Measurements from ENCODE around the gene MCU.
"Not testable (repeated sequence)": the region's sequence is repeated elsewhere in the genome, so short reads cannot be mapped to it uniquely, and the experiment has no call there.

Gene MCU

DNA sequence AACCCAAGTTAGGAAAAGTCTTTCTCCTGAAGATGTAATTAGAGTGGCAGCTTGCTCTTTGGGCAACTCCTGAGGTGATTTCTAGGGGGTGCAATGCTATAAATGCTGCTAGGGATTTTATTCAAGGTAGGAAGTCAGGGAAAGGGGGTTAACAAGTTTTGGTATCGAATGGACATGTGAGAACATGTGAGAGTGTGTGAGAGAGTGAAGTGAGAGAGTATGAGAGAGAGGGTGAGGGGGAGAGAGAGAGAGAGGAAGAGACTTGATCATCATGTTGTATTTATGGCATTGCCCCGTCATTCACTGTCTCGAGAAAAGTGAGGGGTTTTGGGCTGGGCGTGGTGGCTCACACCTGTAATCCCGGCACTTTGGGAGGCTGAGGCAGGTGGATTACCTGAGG, 50.9 kb downstream of the MCU start:
- Histone ChIP-seq H3K36me3 (peaks cover 0 to 16% (median 0%) of the 10 kb centered on the region in 11 experiments; a peak in 4 of 22 replicates), H3K9me3 (replicated peaks in 1 of 11) (peaks cover 0 to 9% (median 0%) of the 10 kb centered on the region in 11 experiments; a peak in 1 of 22 replicates), H3K4me3 (no peak overlapping the region), H3K9ac (no peak overlapping the region), H3K27me3 (no peaks in the 10 kb centered on the region), H4K20me1 (peaks cover 0 to 9% (median 0%) of the 10 kb centered on the region in 11 experiments; a peak in 3 of 22 replicates), H3K4me1 (peaks cover 10 to 16% (median 13%) of the 10 kb centered on the region in 10 experiments), H3K4me2 (no peak overlapping the region), H3K27ac (no peak overlapping the region)
- TF ChIP-seq Cebpa-rat (IDR thresholded peaks at IDR 0.05): no peak

DNA sequence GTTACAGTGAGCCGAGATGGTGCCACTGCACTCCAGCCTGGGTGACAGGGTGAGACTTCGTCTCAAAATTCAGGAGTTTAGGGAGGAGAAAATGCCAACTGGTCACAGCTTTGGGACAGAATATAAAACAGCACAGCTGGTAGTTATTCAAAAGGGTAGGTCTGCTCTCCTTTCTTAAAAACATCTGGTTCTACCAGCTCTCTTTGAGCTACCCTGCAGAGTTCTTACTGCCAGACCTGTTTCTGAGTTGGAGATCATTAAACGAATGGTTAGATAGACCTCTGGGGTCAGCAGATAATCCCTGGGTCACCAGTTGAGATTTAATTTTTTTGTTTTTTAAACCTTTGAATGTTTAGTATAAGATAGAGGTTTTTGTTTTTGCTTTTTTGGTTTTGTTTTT, 52.6 kb downstream of the MCU start:
- Histone ChIP-seq H3K36me3 (peaks cover 0 to 19% (median 0%) of the 10 kb centered on the region in 11 experiments; a peak in 5 of 22 replicates), H3K27me3 (no peaks in the 10 kb centered on the region), H3K9ac (no peak overlapping the region), H3K4me3 (no peak overlapping the region), H4K20me1 (peaks cover 0 to 9% (median 0%) of the 10 kb centered on the region in 11 experiments; a peak in 3 of 22 replicates), H3K4me2 (no peak overlapping the region), H3K9me3 (replicated peaks in 1 of 11) (peaks cover 0 to 9% (median 0%) of the 10 kb centered on the region in 11 experiments; a peak in 1 of 22 replicates), H3K27ac (no peak overlapping the region), H3K4me1 (no peaks in the 10 kb centered on the region)
- no peak for TF ChIP-seq Cebpa-rat (IDR thresholded peaks at IDR 0.05)

DNA sequence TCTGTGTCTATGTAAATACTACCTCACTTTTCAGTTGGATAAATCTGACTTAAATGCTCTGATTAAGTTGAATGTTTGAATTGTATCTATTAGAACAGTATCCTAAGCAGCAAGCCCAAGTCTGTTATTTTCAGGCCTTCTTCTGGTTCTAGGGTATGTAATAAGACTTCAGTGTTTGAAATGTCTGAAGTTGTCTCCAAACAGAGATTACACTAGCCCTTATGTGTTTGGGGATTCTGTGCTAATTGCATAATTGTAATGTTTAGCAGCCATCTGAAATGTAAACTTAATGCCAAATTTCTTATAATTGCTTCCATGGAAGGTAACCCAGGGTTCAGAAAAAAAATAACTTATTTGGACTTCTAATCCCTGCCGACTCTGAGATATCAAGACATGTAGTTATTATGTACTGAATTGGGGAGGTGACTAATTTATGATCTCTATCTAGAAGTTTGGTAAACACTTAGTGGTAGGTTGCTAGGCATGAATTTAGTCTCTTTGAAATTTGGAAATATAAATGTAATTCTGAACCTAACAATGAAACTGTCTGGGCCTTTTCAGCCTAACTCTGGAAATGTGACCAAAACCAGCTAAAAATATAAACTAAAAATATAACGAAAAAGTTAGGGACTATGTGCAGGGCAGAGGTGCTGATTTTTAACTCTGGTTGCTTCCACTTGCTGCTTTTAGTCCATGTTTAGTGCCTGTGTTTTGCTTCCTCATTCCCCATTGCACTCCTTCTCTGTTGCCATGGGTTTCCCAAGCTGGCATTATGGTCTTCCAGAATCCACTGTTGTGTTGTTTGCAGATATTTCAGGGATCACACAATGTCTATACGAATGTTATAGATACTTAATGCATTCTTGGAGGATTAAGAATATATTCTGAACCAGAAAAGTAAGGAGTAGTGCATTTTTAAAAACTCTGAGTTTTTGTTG, 54.8 kb downstream of the MCU start:
- H3K27ac ChIP-seq: no peak overlapping the region
- H3K4me3 ChIP-seq: no peak overlapping the region
- TF ChIP-seq Cebpa-rat (IDR thresholded peaks at IDR 0.05): no peak
- H4K20me1 ChIP-seq: peaks cover 0 to 9% (median 0%) of the 10 kb centered on the region in 11 experiments; a peak in 3 of 22 replicates
- no peak overlapping the region for H3K4me2 ChIP-seq
- no peaks in the 10 kb centered on the region for H3K27me3 ChIP-seq
- H3K36me3 ChIP-seq: peaks cover 0 to 20% (median 0%) of the 10 kb centered on the region in 11 experiments; a peak in 4 of 22 replicates
- no peak overlapping the region for H3K9ac ChIP-seq
- 0 out of 22 replicates have a peak, but pooled peaks cover 0 to 1% (median 0%) of the 10 kb centered on the region in 11 experiments for H3K9me3 ChIP-seq (replicated peaks in 1 of 11)
- no peaks in the 10 kb centered on the region for H3K4me1 ChIP-seq

DNA sequence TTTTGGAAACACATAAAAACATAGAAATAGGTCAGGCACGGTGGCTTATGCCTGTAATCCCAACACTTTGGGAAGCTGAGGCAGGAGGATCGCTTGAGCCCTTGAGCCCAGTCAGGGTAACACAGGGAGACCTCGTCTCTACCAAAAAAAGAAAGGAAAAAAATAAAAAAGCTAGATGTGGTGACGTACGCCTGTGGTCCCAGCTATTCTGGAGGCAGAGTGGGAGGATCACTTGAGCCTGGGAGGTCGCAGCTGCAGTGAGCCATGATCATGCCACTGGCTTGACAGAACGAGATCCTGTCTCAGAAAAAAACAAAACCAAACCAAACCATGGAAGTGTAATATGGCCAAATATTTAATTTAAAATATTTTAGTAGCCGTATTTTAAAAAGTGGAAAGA, 55.6 kb downstream of the MCU start:
- Histone ChIP-seq H3K4me2 (no peak overlapping the region), H3K4me1 (no peaks in the 10 kb centered on the region), H3K27me3 (no peaks in the 10 kb centered on the region), H3K36me3 (peaks cover 0 to 15% (median 0%) of the 10 kb centered on the region in 11 experiments; a peak in 4 of 22 replicates), H3K9me3 (replicated peaks in 1 of 11) (no peaks in the 10 kb centered on the region), H3K4me3 (no peak overlapping the region), H4K20me1 (peaks cover 0 to 7% (median 0%) of the 10 kb centered on the region in 11 experiments; a peak in 5 of 22 replicates), H3K9ac (no peak overlapping the region), H3K27ac (no peak overlapping the region)
- no peak for TF ChIP-seq Cebpa-rat (IDR thresholded peaks at IDR 0.05)

DNA sequence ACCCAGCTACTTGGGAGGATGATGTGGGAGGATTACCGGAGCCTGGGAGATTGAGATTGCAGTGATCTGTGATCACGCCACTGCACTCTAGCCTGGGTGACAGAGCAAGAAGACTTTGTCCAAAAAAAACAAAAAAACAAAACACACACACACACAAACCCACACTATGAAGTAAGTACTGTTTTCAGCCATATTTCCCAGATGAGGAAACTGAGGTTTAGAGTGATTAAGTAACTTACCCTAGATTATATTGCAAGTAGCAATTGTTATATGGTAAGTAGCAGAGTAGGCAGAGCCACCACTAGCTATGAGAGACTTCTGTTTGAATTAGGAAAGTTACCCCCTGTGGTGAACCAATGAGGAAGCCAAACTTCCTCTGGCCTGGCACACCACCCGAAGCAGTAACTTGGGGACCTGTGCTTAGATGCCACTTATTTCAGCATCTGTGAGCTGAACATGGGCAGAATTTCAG, 61.9 kb downstream of the MCU start:
- peak overlapping the region; percentile 18 to 70 (median 48); a peak in 19 of 22 replicates for H3K4me2 ChIP-seq
- 0 out of 22 replicates have a peak overlapping the region, but pooled peaks of 2 of the 11 experiments have one; percentile 2 to 11 for H3K9ac ChIP-seq
- H3K9me3 ChIP-seq (replicated peaks in 1 of 11): no peaks in the 10 kb centered on the region
- H4K20me1 ChIP-seq: peaks cover 0 to 28% (median 0%) of the 10 kb centered on the region in 11 experiments; a peak in 7 of 22 replicates
- TF ChIP-seq Cebpa-rat (IDR thresholded peaks at IDR 0.05): no peak
- H3K36me3 ChIP-seq: peaks cover 0 to 8% (median 0%) of the 10 kb centered on the region in 11 experiments; a peak in 2 of 22 replicates
- H3K27me3 ChIP-seq: no peaks in the 10 kb centered on the region
- H3K4me3 ChIP-seq: no peak overlapping the region
- H3K27ac ChIP-seq: peak overlapping the region in 3 of 11 experiments; percentile 6 to 40 (median 39); a peak in 1 of 22 replicates
- H3K4me1 ChIP-seq: peaks cover 9 to 20% (median 15%) of the 10 kb centered on the region in 10 experiments

DNA sequence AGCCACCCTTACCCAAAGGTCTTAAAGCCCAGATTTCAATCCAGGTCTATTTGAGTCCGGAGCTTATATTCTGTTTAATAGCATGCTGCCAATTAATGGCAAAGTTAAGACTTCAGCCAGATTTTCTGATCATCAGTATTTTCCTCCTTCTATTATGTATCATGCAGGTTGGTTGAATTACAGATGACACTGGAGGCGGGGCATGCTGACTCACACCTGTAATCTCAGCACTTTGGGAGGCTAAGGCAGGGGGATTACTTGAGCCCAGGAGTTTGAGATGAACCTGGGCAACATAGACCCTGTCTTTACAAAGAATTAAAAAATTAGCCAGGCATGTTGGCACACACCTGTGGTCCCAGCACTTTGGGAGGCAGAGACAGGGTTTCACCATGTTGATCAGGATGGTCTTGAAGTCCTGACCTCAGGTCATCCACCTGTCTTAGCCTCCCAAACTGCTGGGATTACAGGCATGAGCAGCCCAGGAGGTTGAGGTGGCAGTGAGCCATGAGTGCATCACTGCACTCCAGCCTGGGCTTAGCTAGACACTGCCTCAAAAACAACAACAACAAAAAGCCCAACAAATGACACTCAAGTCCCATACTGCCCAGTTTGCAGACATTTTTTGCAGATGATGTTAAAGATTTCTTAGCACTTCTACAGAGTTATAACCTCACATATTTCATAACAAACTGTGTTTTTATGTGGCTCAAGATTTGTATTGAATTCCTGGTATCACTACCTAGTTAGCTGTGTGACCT, 62.5 kb downstream of the MCU start:
- Histone ChIP-seq H3K27me3 (no peaks in the 10 kb centered on the region), H3K4me1 (peaks cover 9 to 20% (median 15%) of the 10 kb centered on the region in 10 experiments), H3K4me3 (no peak overlapping the region), H3K9ac (0 out of 22 replicates have a peak overlapping the region, but pooled peaks of 2 of the 11 experiments have one; percentile 2 to 11), H3K9me3 (replicated peaks in 1 of 11) (no peaks in the 10 kb centered on the region), H3K27ac (peak overlapping the region in 3 of 11 experiments; percentile 12 to 40 (median 39); a peak in 2 of 22 replicates), H4K20me1 (peaks cover 0 to 28% (median 0%) of the 10 kb centered on the region in 11 experiments; a peak in 6 of 22 replicates), H3K36me3 (peaks cover 0 to 5% (median 0%) of the 10 kb centered on the region in 11 experiments; a peak in 2 of 22 replicates), H3K4me2 (peak overlapping the region; percentile 18 to 70 (median 48); a peak in 19 of 22 replicates)
- TF ChIP-seq Cebpa-rat (IDR thresholded peaks at IDR 0.05): no peak

DNA sequence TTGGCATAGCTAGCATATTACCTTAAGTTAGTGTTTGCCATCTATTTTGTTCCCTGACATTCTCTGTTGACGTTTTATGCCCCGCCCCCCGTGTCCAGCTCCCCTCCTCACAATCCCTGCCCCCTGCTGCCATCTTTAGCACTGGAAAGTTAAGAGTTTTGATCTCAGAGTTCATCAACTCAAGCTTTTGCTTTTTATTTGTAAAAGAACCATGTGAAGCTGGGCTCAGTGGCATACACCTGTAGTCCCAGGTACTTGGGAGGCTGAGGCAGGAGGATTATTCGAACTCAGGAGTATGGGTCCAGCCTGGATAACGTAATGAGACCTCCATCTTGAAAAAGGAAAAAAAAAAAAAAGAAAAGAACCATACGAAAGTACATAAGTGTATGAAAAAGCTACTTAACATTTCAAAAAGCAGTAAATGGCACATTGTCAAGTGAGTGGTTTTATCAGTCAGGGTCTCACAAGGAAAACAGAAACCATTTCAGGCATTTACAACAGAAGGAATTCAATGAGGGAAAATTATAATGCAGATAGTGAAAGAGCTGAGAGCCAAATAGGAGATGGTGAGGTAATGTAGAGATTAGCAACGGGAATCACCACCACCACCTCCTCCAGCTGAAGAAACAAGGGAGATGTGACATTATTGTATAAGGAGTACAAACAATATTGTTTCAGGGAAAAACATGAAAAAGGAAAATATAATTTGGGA, 64.9 kb downstream of the MCU start:
- no peaks in the 10 kb centered on the region for H3K9me3 ChIP-seq (replicated peaks in 1 of 11)
- peaks cover 0 to 28% (median 0%) of the 10 kb centered on the region in 11 experiments; a peak in 7 of 22 replicates for H4K20me1 ChIP-seq
- H3K27ac ChIP-seq: no peak overlapping the region
- H3K4me1 ChIP-seq: peaks cover 9 to 20% (median 15%) of the 10 kb centered on the region in 10 experiments
- no peak overlapping the region for H3K4me2 ChIP-seq
- no peak overlapping the region for H3K4me3 ChIP-seq
- no peak for TF ChIP-seq Cebpa-rat (IDR thresholded peaks at IDR 0.05)
- H3K9ac ChIP-seq: no peak overlapping the region
- peaks cover 0 to 12% (median 4%) of the 10 kb centered on the region in 11 experiments; a peak in 5 of 22 replicates for H3K36me3 ChIP-seq
- no peaks in the 10 kb centered on the region for H3K27me3 ChIP-seq

DNA sequence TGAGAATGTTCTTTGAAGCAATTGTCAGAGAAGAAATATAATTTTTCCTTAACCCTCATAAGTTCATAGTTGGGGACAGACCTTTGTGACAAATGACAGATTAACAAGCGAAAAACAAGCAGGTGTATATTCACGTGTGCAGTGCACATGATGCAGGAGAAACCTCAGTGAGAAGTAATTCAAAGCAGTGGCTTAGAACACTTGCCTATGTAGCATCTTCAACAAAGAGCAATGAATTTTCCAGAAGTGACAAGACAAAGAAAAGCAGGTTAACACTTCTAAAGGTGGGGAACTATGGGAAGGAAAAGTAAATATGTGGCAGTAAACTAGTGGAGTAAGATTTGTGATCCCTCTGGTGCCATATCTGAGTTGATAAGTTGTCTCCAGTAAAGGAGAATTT, 65.8 kb downstream of the MCU start:
- Histone ChIP-seq H3K27me3 (no peaks in the 10 kb centered on the region), H3K9me3 (replicated peaks in 1 of 11) (no peaks in the 10 kb centered on the region), H3K9ac (no peak overlapping the region), H3K4me2 (no peak overlapping the region), H3K27ac (no peak overlapping the region), H3K4me1 (peaks cover 9 to 20% (median 15%) of the 10 kb centered on the region in 10 experiments), H3K36me3 (peaks cover 0 to 13% (median 6%) of the 10 kb centered on the region in 11 experiments; a peak in 7 of 22 replicates), H4K20me1 (peaks cover 0 to 28% (median 0%) of the 10 kb centered on the region in 11 experiments; a peak in 7 of 22 replicates), H3K4me3 (no peak overlapping the region)
- no peak for TF ChIP-seq Cebpa-rat (IDR thresholded peaks at IDR 0.05)

DNA sequence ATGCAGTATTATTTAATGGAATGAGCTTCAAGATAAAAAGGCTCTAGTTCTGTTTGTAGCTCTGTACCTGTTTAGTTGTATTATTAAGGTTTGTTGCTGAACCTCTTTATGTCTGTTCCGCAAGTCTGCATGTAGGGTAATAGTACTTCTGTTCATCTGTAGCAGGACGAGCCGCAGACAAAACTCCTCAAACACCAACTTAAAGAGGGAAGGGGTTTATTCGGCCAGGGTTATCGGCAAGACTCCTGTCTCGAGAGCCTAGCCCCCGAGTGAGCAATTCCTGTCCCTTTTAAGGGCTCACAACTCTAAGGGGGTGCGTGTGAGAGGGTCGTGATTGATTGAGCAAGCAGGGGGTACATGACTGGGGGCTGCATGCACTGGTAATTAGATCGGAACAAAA, 67.0 kb downstream of the MCU start:
- H3K4me3 ChIP-seq; H3K4me2 ChIP-seq; H3K9ac ChIP-seq; H3K9me3 ChIP-seq (replicated peaks in 1 of 11); H3K27ac ChIP-seq; H3K27me3 ChIP-seq: not testable (repeated sequence)
- Histone ChIP-seq H4K20me1 (peaks cover 0 to 22% (median 0%) of the 10 kb centered on the region in 11 experiments; a peak in 5 of 22 replicates), H3K4me1 (peaks cover 3 to 12% (median 8%) of the 10 kb centered on the region in 10 experiments), H3K36me3 (peaks cover 0 to 25% (median 12%) of the 10 kb centered on the region in 11 experiments; a peak in 12 of 22 replicates)
